ENCODE measurements around the gene MRPS34. TPM values are rescaled to one million over a fixed set of nuclear protein-coding genes. Genes with fewer than 3 reads are reported as not detected.

Gene MRPS34
- total RNA-seq, 2 experiments from 2014 or later, result 175 to 193 TPM

DNA sequence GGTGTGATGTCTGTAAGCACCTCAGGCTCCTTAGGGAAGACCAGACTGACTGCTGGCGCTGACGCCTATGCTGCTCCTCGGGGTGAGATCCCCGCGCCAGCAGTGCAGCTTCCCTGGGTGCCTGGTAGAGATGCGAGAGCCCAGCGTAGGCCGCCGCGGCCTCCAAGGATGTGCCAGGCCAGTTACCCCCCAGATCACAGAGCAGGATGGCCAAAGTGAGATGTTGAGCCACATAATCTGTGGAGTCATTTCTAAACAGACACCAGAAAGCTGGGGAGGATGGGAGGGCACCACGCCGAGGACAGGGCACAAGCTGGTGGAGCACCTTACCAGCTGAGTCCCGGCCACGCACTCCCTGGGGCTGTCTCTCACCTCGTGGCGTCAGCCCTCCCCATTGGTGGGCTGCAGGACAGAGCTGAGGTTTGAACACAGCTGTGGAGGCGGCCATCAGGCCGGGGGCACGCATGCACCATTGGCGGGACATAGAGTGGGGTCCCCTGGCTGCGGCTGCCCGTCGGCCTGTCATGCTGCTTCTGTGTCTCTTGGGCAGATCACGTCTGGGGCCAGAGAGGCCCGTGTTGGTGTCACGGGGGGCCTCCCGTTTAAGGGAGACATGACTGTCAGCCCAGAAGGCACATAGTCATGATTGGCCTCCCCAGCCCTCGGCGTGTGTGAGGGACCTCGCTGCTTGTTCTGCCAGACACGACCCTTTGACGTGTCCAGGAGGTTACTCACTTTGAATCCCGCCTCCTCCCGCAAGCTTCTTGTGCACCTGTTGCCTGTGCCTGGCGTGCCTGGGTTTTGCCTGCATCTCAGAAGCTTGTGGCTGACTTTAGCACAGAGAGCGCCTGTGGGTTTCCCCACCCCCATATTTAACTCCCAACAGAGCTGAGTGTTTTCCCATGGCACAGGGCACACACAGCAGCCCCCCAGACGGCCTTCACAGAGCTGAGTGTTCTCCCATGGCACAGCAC lies 45.0 kb downstream of the MRPS34 start:
- H3K27ac Mint-ChIP-seq, result no peak overlapping the region
- intact Hi-C loops (cut with micrococcal nuclease), result no loop called here
- no peak for ATAC-seq
- H3K4me1 Mint-ChIP-seq (ENCODE audit: low read depth), result peaks cover 8% of the 10 kb centered on the region
- peaks cover 7% of the 10 kb centered on the region for H3K36me3 Mint-ChIP-seq (ENCODE audit: low read depth)
- H3K4me3 Mint-ChIP-seq, result no peak overlapping the region
- ChIA-PET POLR2A (interaction anchor here (0.6 to 0.9 kb wide), 2 partner anchors 22 to 217 kb away, joined by 3 to 4 read pairs; partner anchors contain the start of gene MAPK8IP3), CTCF (interaction anchor here (0.5 to 1.3 kb wide), 2 partner anchors 9 to 22 kb away, joined by 3 to 4 read pairs; no protein-coding TSS in a partner anchor)
- no peaks in the 10 kb centered on the region for H3K27me3 Mint-ChIP-seq
- no peak for DNase-seq
- no peaks in the 10 kb centered on the region for H3K9me3 Mint-ChIP-seq
- TF ChIP-seq, protein P1, sequence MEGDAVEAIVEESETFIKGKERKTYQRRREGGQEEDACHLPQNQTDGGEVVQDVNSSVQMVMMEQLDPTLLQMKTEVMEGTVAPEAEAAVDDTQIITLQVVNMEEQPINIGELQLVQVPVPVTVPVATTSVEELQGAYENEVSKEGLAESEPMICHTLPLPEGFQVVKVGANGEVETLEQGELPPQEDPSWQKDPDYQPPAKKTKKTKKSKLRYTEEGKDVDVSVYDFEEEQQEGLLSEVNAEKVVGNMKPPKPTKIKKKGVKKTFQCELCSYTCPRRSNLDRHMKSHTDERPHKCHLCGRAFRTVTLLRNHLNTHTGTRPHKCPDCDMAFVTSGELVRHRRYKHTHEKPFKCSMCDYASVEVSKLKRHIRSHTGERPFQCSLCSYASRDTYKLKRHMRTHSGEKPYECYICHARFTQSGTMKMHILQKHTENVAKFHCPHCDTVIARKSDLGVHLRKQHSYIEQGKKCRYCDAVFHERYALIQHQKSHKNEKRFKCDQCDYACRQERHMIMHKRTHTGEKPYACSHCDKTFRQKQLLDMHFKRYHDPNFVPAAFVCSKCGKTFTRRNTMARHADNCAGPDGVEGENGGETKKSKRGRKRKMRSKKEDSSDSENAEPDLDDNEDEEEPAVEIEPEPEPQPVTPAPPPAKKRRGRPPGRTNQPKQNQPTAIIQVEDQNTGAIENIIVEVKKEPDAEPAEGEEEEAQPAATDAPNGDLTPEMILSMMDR (IDR thresholded peaks at IDR 0.05), result no peak

DNA sequence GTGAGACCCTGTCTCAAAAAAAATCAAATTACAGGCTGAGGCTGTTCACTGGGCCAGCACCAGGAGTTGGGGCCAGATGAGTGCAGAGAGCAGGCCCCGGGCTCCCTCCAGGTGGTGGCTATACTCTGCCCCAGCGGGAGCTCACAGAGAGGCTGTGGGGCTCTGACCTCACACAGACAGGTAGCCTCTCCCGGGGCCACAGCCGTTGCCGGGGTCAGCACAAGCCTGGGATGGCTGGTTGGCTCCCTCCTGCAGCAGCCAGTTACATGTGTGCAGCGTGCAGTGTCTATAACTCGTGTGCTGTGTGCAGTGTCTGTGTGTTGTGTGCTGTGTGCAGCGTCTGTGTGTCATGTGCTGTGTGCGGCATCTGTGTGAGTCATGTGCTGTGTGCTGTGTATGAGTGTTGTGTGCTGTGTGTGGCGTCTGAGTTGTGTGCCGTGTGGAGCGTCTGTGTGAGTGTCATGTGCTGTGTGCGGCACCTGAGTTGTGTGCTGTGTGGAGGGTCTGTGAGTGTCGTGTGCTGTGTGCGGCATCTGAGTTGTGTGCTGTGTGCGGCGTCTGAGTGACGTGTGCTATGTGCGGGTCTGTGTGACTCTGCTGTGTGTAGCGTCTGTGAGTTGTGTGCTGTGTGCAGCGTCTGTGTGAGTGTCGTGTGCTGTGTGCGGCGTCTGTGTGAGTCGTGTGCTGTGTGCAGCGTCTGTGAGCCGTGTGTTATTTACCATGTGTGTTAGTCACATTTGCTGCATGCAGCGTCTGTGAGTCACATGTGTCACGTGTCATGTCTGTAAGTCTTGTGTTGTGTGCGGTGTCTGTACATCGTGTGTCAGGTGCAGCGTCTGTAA lies 46.1 kb downstream of the MRPS34 start:
- H3K9me3 Mint-ChIP-seq, result no peaks in the 10 kb centered on the region
- H3K4me3 Mint-ChIP-seq, result no peak overlapping the region
- H3K27ac Mint-ChIP-seq, result no peak overlapping the region
- H3K36me3 Mint-ChIP-seq (ENCODE audit: low read depth), result peaks cover 7% of the 10 kb centered on the region
- DNase-seq (no peak), ATAC-seq (no peak)
- TF ChIP-seq, protein P1 (IDR thresholded peaks at IDR 0.05), result no peak
- H3K27me3 Mint-ChIP-seq, result no peaks in the 10 kb centered on the region
- ChIA-PET POLR2A (interaction anchor here (0.7 kb wide), 1 partner anchor 42 kb away, joined by 3 read pairs; no protein-coding TSS in a partner anchor), CTCF (no interaction called here)
- H3K4me1 Mint-ChIP-seq (ENCODE audit: low read depth), result peaks cover 14% of the 10 kb centered on the region
- intact Hi-C loops (cut with micrococcal nuclease), result no loop called here

DNA sequence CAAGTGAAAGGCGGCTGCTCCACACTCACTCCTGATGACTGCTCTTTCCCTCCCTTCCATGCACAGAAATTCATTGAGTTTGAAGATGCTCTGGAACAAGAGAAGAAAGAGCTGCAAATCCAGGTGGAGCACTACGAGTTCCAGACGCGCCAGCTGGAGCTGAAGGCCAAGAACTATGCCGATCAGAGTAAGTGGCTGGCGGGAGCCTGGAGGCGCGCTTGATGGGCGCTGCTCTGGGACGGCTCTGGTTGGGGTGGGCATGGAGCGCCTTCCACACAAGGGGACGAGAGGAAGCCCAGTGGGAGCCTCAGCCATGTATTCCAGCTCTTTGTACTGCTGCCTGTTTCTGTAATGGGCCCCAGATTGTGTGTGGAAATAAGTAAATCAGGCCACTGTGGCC lies 48.4 kb downstream of the MRPS34 start:
- ATAC-seq (no peak), DNase-seq (no peak)
- ChIA-PET POLR2A (no interaction called here), CTCF (interaction anchor here (0.9 to 2.1 kb wide), 4 partner anchors 9 to 297 kb away, joined by 3 to 7 read pairs (median 4); no protein-coding TSS in a partner anchor)
- TF ChIP-seq, protein P1 (IDR thresholded peaks at IDR 0.05), result no peak
- H3K27ac Mint-ChIP-seq, result no peak overlapping the region
- H3K27me3 Mint-ChIP-seq, result no peaks in the 10 kb centered on the region
- H3K9me3 Mint-ChIP-seq, result no peaks in the 10 kb centered on the region
- peaks cover 20% of the 10 kb centered on the region for H3K4me1 Mint-ChIP-seq (ENCODE audit: low read depth)
- peaks cover 7% of the 10 kb centered on the region for H3K36me3 Mint-ChIP-seq (ENCODE audit: low read depth)
- intact Hi-C loops (cut with micrococcal nuclease), result no loop called here
- no peak overlapping the region for H3K4me3 Mint-ChIP-seq

DNA sequence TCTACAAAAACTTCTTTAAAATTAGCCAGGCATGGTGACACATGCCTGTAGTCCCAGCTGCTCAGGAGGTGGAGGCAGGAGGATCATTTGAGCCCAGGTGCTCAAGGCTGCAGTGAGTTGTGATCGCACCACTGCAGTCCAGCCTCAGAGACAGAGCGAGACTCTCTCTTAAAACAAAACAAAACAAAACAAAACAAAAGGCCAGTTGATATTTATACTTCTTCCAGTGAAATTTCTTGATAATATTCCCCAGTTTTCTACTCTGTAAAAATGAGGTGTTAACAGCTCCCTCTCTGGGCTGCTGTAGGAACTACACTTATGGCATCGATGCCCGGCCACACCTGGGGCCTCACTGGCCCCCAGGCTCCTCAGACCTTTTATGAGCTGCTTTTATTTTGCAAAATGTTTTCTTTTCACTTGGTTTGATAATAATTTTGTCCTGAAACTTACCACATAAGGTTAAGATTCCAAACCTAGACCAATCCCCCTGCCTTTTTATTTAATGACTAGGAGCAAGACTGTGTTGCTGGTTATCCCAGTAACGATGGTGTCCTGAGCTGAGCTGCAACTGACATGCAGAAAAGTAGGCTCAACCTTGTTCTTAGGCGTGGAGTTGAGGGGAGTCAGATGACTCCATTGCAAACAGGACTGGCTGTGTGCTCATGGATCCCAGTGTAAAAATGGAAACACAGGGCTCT lies 49.3 kb downstream of the MRPS34 start:
- no peak overlapping the region for H3K27ac Mint-ChIP-seq
- intact Hi-C loops (cut with micrococcal nuclease), result no loop called here
- H3K27me3 Mint-ChIP-seq, result no peaks in the 10 kb centered on the region
- DNase-seq, result peak; percentile 60
- H3K4me3 Mint-ChIP-seq, result no peak overlapping the region
- H3K36me3 Mint-ChIP-seq (ENCODE audit: low read depth), result peaks cover 5% of the 10 kb centered on the region
- ChIA-PET POLR2A (no interaction called here), CTCF (interaction anchor here (0.8 to 2.1 kb wide), 8 partner anchors 8 to 296 kb away, joined by 3 to 7 read pairs (median 4); partner anchors contain the start of genes EME2, JPT2, MRPS34 and NUBP2)
- peaks cover 25% of the 10 kb centered on the region for H3K4me1 Mint-ChIP-seq (ENCODE audit: low read depth)
- no peaks in the 10 kb centered on the region for H3K9me3 Mint-ChIP-seq
- TF ChIP-seq, protein P1 (IDR thresholded peaks at IDR 0.05), result peak; percentile 96
- peak; percentile 68 for ATAC-seq

Small RNA genes within 50 kb of the gene (microRNA-seq; reads per million reads assigned to microRNA genes)
- 2.7 reads per million for gene MIR3177 (ENCODE audit: borderline microRNAs expressed, borderline replicate concordance)

Other genes with a start within 250 kb of the MRPS34 start
- gene TMEM204, start 239.5 kb downstream of the MRPS34 start, total RNA-seq, result 10 to 100 TPM; 12.9 to 14.3 TPM
- gene IFT140, start 161.1 kb downstream of the MRPS34 start, total RNA-seq, result 10 to 100 TPM; 12.0 to 12.1 TPM
- 10 to 100 TPM; 15.1 to 15.7 TPM for gene CRAMP1, start 160.8 kb downstream of the MRPS34 start, total RNA-seq
- 10 to 100 TPM; 61.5 to 62.2 TPM for gene JPT2, start 94.9 kb downstream of the MRPS34 start, total RNA-seq
- gene MAPK8IP3, start 66.9 kb downstream of the MRPS34 start, total RNA-seq, result 10 to 100 TPM; 58.4 to 65.1 TPM
- 10 to 100 TPM; 37.8 to 39.6 TPM for gene NME3, start 1.6 kb downstream of the MRPS34 start, total RNA-seq
- 10 to 100 TPM; 15.5 to 15.6 TPM for gene EME2, start 324 bp downstream of the MRPS34 start, total RNA-seq
- gene SPSB3, start 9.4 kb upstream of the MRPS34 start, total RNA-seq, result 10 to 100 TPM; 14.4 to 15.2 TPM
- 10 to 100 TPM; 43.5 to 45.0 TPM for gene NUBP2, start 9.8 kb upstream of the MRPS34 start, total RNA-seq
- gene IGFALS, start 20.6 kb upstream of the MRPS34 start, total RNA-seq, result not detected
- gene HAGH, start 53.7 kb upstream of the MRPS34 start, total RNA-seq, result 10 to 100 TPM; 32.0 to 35.7 TPM
- 10 to 100 TPM; 14.2 to 17.8 TPM for gene FAHD1, start 54.1 kb upstream of the MRPS34 start, total RNA-seq
- under 1 TPM; 0.34 to 0.40 TPM for gene MEIOB, start 99.0 kb upstream of the MRPS34 start, total RNA-seq
- not detected for gene HS3ST6, start 145.3 kb upstream of the MRPS34 start, total RNA-seq
- 10 to 100 TPM; 15.5 to 18.1 TPM for gene MSRB1, start 170.1 kb upstream of the MRPS34 start, total RNA-seq
- gene RPL3L, start 181.6 kb upstream of the MRPS34 start, total RNA-seq, result not detected
- 100 to 1,000 TPM; 126 to 129 TPM for gene NDUFB10, start 186.4 kb upstream of the MRPS34 start, total RNA-seq
- 1,000 to 10,000 TPM; 5,572 to 5,598 TPM for gene RPS2, start 191.7 kb upstream of the MRPS34 start, total RNA-seq
- not detected for gene RNF151, start 193.7 kb upstream of the MRPS34 start, total RNA-seq
- 10 to 100 TPM; 54.4 to 56.0 TPM for gene TBL3, start 198.9 kb upstream of the MRPS34 start, total RNA-seq
- gene NOXO1, start 208.3 kb upstream of the MRPS34 start, total RNA-seq, result under 1 TPM in 1 of 2 experiments, not detected in 1; 0.31 TPM
- 10 to 100 TPM; 33.5 to 33.9 TPM for gene GFER, start 211.1 kb upstream of the MRPS34 start, total RNA-seq
- 1 to 10 TPM; 5.4 to 7.2 TPM for gene SYNGR3, start 216.8 kb upstream of the MRPS34 start, total RNA-seq
- gene ZNF598, start 236.7 kb upstream of the MRPS34 start, total RNA-seq, result 10 to 100 TPM; 85.5 to 90.3 TPM
- gene NPW, start 246.7 kb upstream of the MRPS34 start, total RNA-seq, result 10 to 100 TPM; 24.3 to 28.3 TPM

Measured in activated CD8-positive, alpha-beta T cell treated with anti-CD3 and anti-CD28 coated beads for 36 hours (primary cell).